Measurements from ENCODE around the gene RHBDF1.

The RHBDF1 gene

GRCh38 chr16:59440-60059 lies 12.9 kb downstream of the RHBDF1 start:
- H3K4me1 ChIP-seq (ENCODE audit: insufficient read depth, poor library complexity, severe bottlenecking): no peaks in the 10 kb centered on the region
- no peaks in the 10 kb centered on the region for H3K9me3 ChIP-seq (ENCODE audit: severe bottlenecking)
- no peak overlapping the region for H3K4me3 ChIP-seq (ENCODE audit: severe bottlenecking)
- no peak for TF ChIP-seq CTCF (IDR thresholded peaks at IDR 0.05; ENCODE audit: poor library complexity, severe bottlenecking)
- no peak for DNase-seq (ENCODE audit: low spot score)
- peaks cover 48% of the 10 kb centered on the region for H3K36me3 ChIP-seq (ENCODE audit: low read depth)
- no peaks in the 10 kb centered on the region for H3K27me3 ChIP-seq (ENCODE audit: insufficient read depth, poor library complexity, severe bottlenecking)
- ATAC-seq (ENCODE audit: low read depth): no peak
- H3K27ac ChIP-seq (ENCODE audit: poor library complexity, severe bottlenecking): no peak overlapping the region

- Histone ChIP-seq H3K4me1 (ENCODE audit: insufficient read depth, poor library complexity, severe bottlenecking) (no peaks in the 10 kb centered on the region), H3K27me3 (ENCODE audit: insufficient read depth, poor library complexity, severe bottlenecking) (no peaks in the 10 kb centered on the region), H3K9me3 (ENCODE audit: severe bottlenecking) (no peaks in the 10 kb centered on the region), H3K4me3 (ENCODE audit: severe bottlenecking) (no peak overlapping the region), H3K36me3 (ENCODE audit: low read depth) (peaks cover 47% of the 10 kb centered on the region), H3K27ac (ENCODE audit: poor library complexity, severe bottlenecking) (no peak overlapping the region)
- ATAC-seq (ENCODE audit: low read depth): no peak
- no peak for TF ChIP-seq CTCF (IDR thresholded peaks at IDR 0.05; ENCODE audit: poor library complexity, severe bottlenecking)
- DNase-seq (ENCODE audit: low spot score): peak; percentile 51
Measured at GRCh38 chr16:58491-59439, 13.7 kb downstream of the RHBDF1 start.

- Histone ChIP-seq H3K4me1 (ENCODE audit: insufficient read depth, poor library complexity, severe bottlenecking) (no peaks in the 10 kb centered on the region), H3K4me3 (ENCODE audit: severe bottlenecking) (no peak overlapping the region), H3K9me3 (ENCODE audit: severe bottlenecking) (no peaks in the 10 kb centered on the region), H3K27me3 (ENCODE audit: insufficient read depth, poor library complexity, severe bottlenecking) (no peaks in the 10 kb centered on the region), H3K36me3 (ENCODE audit: low read depth) (peaks cover 41% of the 10 kb centered on the region), H3K27ac (ENCODE audit: poor library complexity, severe bottlenecking) (no peak overlapping the region)
- DNase-seq (ENCODE audit: low spot score) (no peak), ATAC-seq (ENCODE audit: low read depth) (no peak)
- no peak for TF ChIP-seq CTCF (IDR thresholded peaks at IDR 0.05; ENCODE audit: poor library complexity, severe bottlenecking)
Measured at GRCh38 chr16:57711-58110, 14.7 kb downstream of the RHBDF1 start.

- no peak overlapping the region for H3K27ac ChIP-seq (ENCODE audit: poor library complexity, severe bottlenecking)
- no peak overlapping the region for H3K4me3 ChIP-seq (ENCODE audit: severe bottlenecking)
- H3K9me3 ChIP-seq (ENCODE audit: severe bottlenecking): no peaks in the 10 kb centered on the region
- no peak for ATAC-seq (ENCODE audit: low read depth)
- H3K4me1 ChIP-seq (ENCODE audit: insufficient read depth, poor library complexity, severe bottlenecking): no peaks in the 10 kb centered on the region
- DNase-seq (ENCODE audit: low spot score): no peak
- no peak for TF ChIP-seq CTCF (IDR thresholded peaks at IDR 0.05; ENCODE audit: poor library complexity, severe bottlenecking)
- H3K36me3 ChIP-seq (ENCODE audit: low read depth): peaks cover 43% of the 10 kb centered on the region
- H3K27me3 ChIP-seq (ENCODE audit: insufficient read depth, poor library complexity, severe bottlenecking): no peaks in the 10 kb centered on the region
Measured at GRCh38 chr16:56231-56927, 16.1 kb downstream of the RHBDF1 start.

Data from RWPE2 (cell line).